C1 segment of cervical spinal cord (tissue), 14 donors: ENCODE data around the gene VAMP8.
"Not testable (repeated sequence)": the region's sequence is repeated elsewhere in the genome, so short reads cannot be mapped to it uniquely, and the experiment has no call there.

Experiments
- DNase-seq, 14 donors: peaks; one replicate each; lab custom pipeline; 2025; lab: John Stamatoyannopoulos, UW

VAMP8 gene

DNA sequence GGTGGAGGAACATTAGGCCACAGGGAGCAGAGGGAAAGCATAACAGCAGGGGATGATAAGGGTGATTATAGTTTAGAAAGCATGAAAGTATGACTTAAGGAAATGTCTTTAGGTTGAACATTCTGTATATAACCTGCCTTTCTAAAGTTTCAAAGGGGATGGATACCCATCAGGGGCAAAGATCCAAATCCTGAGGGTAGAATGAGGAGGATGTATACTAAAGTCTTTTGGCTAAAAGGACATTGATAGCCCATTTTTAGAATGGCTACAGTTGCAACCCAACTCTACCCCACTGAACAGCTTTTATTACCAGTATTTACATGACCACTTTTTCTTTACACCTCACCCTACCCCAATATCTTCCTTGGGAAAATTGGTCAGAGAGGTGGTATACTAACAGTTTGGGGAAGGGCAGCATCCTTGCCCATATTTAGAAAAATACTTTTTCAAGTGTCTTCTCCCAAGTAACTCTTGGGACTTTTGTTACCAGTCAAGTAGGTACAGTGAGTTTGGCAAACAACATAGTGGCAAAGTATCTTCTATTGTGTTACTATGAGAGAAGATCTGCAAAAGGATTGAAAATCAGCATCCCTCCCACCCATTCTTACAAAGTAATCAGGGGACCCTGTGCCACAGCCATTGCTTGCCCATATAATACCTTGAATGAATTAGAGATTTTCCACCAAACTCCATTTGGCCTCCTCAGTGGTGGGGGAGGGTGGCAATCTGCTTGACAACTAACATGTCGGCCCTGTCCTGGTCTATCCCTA is 30.1 kb upstream of the VAMP8 start:
- no peak for DNase-seq

DNA sequence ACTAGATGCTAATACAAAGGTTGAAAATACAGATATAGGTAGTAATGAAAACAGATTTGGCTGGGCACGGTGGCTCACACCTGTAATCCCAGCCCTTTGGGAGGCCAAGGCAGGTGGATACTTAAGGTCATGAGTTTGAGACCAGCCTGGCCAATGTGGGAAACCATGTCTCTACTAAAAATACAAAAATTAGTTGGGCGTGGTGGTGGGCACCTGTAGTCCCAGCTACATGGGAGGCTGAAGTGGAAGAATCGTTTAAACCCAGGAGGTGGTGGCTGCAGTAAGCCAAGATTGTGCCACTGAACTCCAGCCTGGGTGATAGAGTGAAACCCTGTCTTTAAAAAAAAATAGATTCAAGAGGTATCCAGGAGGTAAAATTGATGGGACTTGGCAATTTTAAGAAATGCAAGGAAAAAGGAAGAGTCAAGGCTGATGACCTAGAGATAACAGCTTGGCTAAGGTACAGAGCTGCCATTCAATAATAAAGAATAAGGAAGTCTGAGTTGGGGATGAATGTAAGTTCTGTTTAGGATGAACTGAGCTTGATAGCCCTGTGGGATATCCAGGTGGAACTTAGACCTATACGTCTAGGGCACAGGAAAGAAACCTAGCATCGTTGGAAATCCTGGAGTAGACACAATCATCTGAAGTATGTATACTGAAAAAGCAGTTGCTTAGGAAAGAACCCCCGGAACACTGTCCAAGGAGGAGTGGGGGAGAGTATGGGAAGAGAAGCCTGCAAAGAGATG is 29.4 kb upstream of the VAMP8 start:
- no peak for DNase-seq

DNA sequence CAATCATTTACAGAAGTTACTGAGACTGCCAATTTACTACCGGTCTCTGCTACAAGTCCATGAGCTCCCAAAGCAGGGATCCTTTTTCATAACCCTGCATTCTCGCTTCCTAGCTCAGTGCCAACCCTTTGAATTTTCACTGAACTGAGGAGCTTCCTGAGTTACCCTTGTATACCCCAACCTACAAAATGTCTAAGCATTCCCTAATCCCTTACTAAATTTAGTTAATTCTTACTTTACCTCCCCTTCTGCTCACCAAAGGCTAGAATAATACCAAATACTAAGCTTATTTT is 28.8 kb upstream of the VAMP8 start:
- DNase-seq, result no peak

GRCh38 chr2:85549095-85549494 is 28.3 kb upstream of the VAMP8 start:
- no peak for DNase-seq

DNA sequence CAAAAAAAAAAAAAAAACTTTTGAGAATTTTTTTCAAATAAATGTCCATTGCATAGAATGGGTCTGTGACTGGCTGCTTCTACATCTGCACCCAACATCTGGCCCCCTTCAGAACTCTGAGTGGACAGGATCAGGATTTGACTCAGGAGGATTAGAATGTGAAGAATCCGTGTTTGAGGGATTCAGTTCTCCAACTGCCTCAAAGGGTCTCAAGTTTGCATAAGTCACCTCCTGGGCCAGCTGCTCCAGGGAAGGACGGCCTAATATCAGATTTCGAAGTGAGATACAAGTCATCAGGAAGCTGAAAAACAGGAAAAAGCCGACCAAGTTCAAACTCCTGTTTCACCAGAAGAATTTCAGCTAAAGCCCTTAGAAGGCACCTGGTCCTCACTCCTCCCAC is 27.6 kb upstream of the VAMP8 start:
- DNase-seq, result no peak

DNA sequence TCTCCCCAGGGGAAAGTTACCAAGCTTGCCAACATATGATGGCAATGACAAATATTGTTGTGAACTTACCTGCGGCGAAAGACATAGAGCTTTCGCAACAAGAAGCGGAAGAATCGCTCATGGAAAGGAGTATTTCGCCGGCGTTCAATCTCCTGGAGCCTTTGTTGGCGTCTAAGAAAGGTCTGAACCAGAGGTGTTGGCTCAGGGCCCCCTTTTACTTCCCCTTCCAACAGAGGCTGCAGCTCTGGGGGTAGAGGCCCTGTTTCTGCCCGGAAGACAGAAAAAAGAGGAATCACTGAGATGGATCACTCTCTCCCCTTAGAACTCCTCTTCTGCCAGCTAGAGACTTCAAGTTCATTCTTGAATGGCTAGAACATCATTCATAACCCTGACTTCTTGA is 26.9 kb upstream of the VAMP8 start:
- DNase-seq, result peak in 2 of 14 donors; percentile 18 to 28

DNA sequence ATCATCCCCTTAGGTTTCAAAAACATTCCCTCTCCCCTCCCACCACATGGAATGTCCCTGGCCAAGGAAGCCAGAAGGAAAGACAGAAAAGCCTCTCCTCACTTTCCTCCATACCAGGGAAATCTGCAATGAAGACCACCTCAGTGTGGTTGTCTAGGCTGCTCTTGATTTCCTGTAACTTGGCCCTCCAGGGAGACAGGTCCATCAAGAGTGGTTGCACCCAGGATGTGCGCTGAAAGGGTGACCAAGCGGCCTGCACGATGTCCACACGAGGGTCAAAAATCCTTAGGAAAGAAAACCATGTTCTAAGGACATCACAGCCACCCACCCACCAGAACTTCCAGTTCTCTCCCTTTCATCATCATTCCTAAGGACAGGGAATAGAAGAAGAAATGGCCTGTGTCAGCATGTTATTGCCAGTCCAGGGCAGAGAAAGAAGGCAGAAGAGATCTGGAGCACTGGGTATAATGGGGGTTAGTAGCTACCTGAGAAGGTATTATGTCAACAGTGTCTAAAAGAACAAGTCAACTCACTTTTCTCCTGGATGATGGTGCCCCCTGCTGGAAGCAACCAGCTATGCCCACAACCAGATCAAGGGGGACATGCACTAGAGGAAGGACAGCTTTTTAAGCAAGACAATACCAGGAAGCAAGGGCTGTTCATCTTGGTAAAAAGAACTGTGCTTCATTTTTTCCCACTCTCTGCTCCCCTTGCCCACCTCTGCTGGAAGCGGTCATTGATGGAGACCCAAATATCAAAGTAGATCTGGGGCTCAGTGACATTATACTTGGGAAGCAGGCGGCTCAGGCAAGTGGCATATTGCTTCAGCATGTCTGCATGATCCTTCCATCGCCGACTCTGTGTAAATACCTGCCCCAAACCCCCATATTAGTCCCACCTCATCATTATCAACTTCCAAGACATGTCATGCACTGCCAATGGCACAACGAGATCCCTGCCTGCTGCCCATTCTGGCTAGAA is 25.4 kb upstream of the VAMP8 start:
- DNase-seq, result peak in 13 of 14 donors; percentile 2 to 78 (median 60)

DNA sequence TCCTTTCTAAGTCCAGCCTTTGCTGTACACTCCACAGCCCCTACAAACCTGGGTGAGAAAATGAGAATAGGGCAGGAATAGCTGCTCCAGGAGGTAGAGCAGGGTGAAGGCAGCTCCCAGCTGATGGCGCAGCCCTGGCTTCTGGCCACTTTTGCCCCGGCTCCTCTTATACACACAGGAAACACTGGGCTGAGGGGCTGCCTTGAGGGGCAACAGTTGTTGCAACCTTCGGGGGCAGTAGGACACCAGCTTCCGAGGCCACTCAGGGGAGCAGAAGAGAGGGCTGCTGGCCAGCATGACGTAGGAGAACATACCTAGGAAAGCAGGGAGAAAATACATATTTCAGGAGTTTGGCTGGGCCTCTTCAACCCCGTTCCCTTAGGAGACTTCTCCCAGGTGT is 24.2 kb upstream of the VAMP8 start:
- DNase-seq, result no peak

- DNase-seq, result no peak
Measured at GRCh38 chr2:85554980-85555612, 22.3 kb upstream of the VAMP8 start.

DNA sequence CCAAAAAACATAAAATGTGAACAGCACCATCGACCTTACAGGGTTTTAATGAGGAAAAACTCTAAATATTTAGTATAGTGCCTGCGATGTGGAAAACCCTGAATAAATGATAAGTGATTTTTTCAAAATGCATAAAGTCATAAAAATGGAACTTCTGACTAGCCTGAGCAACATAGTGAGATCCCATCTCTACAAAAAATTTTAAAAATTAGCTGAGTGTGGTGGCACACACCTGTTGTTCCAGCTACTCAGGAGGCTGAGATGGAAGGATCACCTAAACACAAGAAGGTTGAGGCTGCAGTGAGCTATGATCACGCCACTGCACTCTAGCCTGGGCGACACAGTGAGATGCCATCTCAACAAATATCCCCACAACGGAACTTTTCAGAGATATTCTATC is 20.3 kb upstream of the VAMP8 start:
- no peak for DNase-seq

- no peak for DNase-seq
Measured at GRCh38 chr2:85558160-85558559, 19.2 kb upstream of the VAMP8 start.

DNA sequence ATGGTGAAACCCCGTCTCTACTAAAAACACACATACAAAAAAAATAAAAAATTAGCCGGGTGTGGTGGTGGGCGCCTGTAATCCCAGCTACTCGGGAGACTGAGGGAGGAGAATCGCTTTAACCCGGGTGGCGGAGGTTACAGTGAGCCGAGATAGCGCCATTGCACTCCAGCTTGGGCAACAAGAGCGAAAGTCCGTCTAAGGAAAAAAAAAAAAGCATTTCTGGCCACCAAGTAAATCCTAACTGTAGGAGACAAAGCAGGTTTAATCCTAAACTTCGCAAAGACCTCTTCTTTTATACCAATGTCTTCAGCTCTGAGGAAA is 17.0 kb upstream of the VAMP8 start:
- not testable (repeated sequence) for DNase-seq

DNA sequence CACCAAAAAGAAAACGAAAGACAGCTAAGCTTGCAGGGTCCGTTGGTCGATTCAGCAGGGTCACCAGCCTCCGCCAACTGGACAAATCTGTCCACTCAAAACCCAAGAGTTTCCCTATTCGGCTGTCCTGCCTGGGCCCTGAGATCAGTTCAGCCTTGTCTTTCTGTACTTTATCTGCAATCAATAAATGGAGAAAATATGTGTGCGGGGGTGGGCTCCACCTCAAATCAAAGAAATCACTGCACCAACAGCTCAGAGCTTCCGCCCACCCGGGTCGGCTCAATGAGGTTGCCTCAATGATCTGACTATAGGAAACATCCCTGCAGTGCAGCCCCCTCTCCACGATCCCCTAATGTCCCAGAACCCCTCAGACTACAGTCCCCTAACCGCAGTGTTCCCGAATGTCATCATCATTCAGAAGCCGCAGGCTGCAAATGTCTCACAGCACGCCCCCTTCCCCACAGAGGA is 16.5 kb upstream of the VAMP8 start:
- no peak for DNase-seq

GRCh38 chr2:85561280-85562212 is 15.8 kb upstream of the VAMP8 start, which contains the start of gene GGCX:
TSS of gene GGCX (minus strand) at chr2:85561493. CDS start at chr2:85561428, 65 bp downstream.
- peak; percentile 54 to 95 (median 87) for DNase-seq

DNA sequence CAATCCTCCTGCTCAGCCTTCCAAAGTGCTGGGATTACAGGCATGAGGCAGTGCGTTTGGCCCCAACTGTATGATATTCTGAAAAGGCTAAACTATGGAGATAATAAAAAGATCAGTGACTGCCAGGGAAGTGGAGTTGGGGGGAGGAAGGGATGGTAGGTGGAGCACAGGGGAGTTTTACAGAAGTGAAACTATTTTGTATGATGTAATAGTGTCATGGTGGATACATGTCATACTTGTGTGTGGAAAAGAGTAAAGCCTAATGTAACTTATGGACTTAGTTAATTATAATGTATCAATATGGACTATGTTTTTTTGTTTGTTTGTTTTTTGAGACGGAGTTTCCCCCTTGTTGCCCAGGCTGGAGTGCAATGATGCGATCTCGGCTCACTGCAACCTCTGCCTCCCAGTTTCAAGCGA is 13.2 kb upstream of the VAMP8 start:
- DNase-seq, result no peak

- DNase-seq, result no peak
Measured at GRCh38 chr2:85566265-85566664, 11.1 kb upstream of the VAMP8 start.

DNA sequence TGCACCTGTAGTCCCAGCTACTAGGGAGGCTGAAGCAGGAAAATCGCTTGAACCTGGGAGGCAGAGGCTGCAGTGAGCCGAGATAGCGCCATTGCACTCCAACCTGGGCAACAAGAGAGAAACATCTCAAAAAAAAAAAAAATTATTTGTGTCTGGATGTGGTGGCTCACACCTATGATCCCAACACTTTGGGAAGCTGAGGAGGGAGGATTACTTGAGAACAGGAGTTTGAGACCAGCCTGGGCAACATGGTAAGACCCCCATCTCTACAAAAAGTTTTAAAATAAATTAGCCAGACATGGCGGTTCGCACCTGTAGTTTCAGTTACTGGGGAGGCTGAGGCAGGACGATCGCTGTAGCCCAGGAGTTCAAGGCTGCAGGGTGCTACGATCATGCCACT is 1.6 kb upstream of the VAMP8 start:
- DNase-seq, result no peak

DNA sequence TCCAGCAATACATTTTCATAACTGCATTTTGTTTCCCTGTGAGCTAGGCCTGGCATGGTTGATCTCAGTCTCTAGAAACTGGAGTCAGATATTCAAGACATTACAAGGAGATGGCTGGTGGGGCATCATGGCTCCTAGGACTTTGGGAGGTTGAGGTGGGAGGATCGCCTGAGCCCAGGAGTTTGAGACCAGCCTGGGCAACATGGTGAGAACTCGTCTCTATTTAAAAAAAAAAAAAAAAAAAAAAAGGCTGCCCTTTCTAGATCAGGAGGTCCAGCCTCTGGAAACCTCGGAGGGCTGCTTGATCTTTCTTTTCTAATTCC is 362 bp upstream of the VAMP8 start:
- DNase-seq, result no peak

GRCh38 chr2:85578243-85579180 is 1.1 kb downstream of the VAMP8 start:
- DNase-seq, result peak in 4 of 14 donors; percentile 20 to 48 (median 30)
